ENCODE results near the gene ANP32E. TPM values are rescaled to one million over a fixed set of nuclear protein-coding genes. Genes with fewer than 3 reads are reported as not detected.

The ANP32E gene
- total and polyA plus RNA-seq, 2 of the 13 experiments (the other 11 are each of a cell fraction or from before 2014, with no cell fraction given), result 10.3 to 53.0 TPM

DNA sequence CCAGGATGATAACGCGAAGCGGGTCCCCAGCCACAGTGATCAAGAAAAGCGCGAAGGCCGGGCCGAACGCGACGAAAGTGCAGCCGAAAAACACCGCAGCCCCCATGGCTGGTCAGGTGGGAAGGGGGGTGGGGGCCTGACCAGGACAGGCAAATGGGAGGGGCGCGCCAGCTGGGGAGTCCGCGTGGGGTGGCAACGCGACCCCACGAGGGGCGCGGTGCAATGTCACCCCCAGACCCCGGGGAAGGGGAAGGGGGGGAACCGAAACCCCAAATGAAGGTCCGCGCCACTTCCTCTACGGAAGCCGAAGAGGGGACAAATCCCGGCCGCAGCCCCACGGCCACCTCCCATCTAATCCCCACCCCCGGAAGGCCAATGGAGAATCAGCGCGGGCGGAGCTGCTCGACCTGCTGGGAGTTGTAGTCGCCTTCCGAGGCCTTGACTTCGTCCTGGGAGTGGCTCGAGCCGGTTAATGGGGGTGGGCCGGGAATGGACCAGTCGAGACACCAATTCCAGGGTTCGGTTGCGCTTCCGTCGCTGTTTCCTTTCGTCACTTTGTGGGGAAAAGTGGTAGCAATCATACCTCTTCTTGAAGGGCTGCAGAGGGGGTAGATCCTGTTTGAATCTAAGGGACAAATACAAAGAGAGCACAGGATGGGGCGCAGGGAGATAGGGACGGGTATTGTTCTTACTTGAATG lies 32.9 kb upstream of the ANP32E start, which contains the start of gene APH1A:
Gene APH1A, minus strand, starts transcription at position 312 of the 699 bp plus-strand sequence. Its CDS starts 206 bp downstream, at position 106.
- peak within 1 kb of the TSS; percentile 87 for H3K9ac ChIP-seq (ENCODE audit: insufficient read depth, low read depth, low read length)
- POLR2A ChIA-PET, result interaction anchor here (1.0 to 2.1 kb wide), 5 partner anchors 10 to 96 kb away, joined by 7 to 32 read pairs (median 10); partner anchors contain the start of genes CA14, PRPF3 and RPRD2
- H2AFZ ChIP-seq (ENCODE audit: low read length), result peak within 1 kb of the TSS; percentile 73
- no peaks in the 10 kb centered on the region for H3K9me3 ChIP-seq (ENCODE audit: low read length)
- peak; percentile 92 for DNase-seq (ENCODE audit: low spot score)
- BruUV-seq (replicated peaks), result no TSS peak
- peak within 1 kb of the TSS; percentile 86 for H3K4me2 ChIP-seq (ENCODE audit: low read depth, low read length)
- in situ Hi-C loops (cut with HindIII; ENCODE audit: extremely low pct_ligation_motif_present, low pct_unique_long_range_greater_than_20kb), result no loop called here
- H3K4me3 ChIP-seq (replicated peaks in 1 of 3; ENCODE audit: insufficient read depth in 1 of 3, low read depth in 2 of 3, low read length in 3 of 3), result peak within 1 kb of the TSS; percentile 88
- peak; percentile 99 for ATAC-seq
- intact Hi-C loops (cut with micrococcal nuclease; ENCODE audit: unreplicated experiment), result no loop called here
- 5% methylated on average over 32 of the region's 49 CpGs for WGBS (ENCODE audit: low lambda C conversion rate)
- CTCF ChIA-PET (ENCODE audit: low intra/inter-chr PET ratio, low total read pairs), result interaction anchor here (1.3 kb wide), 1 partner anchor 14 kb away, joined by 3 read pairs; no protein-coding TSS in a partner anchor
- no peaks in the 10 kb centered on the region for H4K20me1 ChIP-seq (ENCODE audit: insufficient read depth, low read length)
- FAIRE-seq, result peak; percentile 88
- H3K4me1 ChIP-seq (ENCODE audit: insufficient read depth, low read length), result peaks cover 24% of the 10 kb centered on the region
- H3K27ac ChIP-seq (ENCODE audit: extremely low read length, insufficient read depth, low read length), result peak within 1 kb of the TSS; percentile 66
- peaks cover 7 to 26% of the 10 kb centered on the region in 2 experiments; a peak in 4 of 5 replicates for H3K36me3 ChIP-seq (replicated peaks in 1 of 2; ENCODE audit: control insufficient read depth in 1 of 2, insufficient read depth in 2 of 2, low read length in 2 of 2)
- peaks cover 21% of the 10 kb centered on the region for H3K79me2 ChIP-seq (ENCODE audit: insufficient read depth, low read length)
- H3K27me3 ChIP-seq (ENCODE audit: control insufficient read depth in 1 of 2, insufficient read depth in 2 of 2, low read length in 2 of 2), result no peaks in the 10 kb centered on the region
- TF ChIP-seq, protein P1, sequence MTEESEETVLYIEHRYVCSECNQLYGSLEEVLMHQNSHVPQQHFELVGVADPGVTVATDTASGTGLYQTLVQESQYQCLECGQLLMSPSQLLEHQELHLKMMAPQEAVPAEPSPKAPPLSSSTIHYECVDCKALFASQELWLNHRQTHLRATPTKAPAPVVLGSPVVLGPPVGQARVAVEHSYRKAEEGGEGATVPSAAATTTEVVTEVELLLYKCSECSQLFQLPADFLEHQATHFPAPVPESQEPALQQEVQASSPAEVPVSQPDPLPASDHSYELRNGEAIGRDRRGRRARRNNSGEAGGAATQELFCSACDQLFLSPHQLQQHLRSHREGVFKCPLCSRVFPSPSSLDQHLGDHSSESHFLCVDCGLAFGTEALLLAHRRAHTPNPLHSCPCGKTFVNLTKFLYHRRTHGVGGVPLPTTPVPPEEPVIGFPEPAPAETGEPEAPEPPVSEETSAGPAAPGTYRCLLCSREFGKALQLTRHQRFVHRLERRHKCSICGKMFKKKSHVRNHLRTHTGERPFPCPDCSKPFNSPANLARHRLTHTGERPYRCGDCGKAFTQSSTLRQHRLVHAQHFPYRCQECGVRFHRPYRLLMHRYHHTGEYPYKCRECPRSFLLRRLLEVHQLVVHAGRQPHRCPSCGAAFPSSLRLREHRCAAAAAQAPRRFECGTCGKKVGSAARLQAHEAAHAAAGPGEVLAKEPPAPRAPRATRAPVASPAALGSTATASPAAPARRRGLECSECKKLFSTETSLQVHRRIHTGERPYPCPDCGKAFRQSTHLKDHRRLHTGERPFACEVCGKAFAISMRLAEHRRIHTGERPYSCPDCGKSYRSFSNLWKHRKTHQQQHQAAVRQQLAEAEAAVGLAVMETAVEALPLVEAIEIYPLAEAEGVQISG (CRISPR knock-in tag; IDR thresholded peaks at IDR 0.05), result peak; percentile 91
- peak; percentile 57 for TF ChIP-seq SUZ12 (IDR thresholded peaks at IDR 0.05; ENCODE audit: low read depth, low read length)
- no peak for TF ChIP-seq SRSF4 (IDR thresholded peaks at IDR 0.05; ENCODE audit: low read depth, low read length, poor library complexity, severe bottlenecking)
- TF ChIP-seq ATF7 (IDR thresholded peaks at IDR 0.05), result no peak
- no peak for TF ChIP-seq ATF7 (CRISPR knock-in tag; IDR thresholded peaks at IDR 0.05)
- TF ChIP-seq ZBTB7B (CRISPR knock-in tag; IDR thresholded peaks at IDR 0.05), result peak; percentile 78; the same call in 1 of the 2 replicates
- TF ChIP-seq ZNF879 (CRISPR knock-in tag; IDR thresholded peaks at IDR 0.05), result peak; percentile 62; the same call in 1 of the 2 replicates
- TF ChIP-seq ATM (IDR thresholded peaks at IDR 0.05; ENCODE audit: borderline replicate concordance), result no peak
- TF ChIP-seq SNAI1 (CRISPR knock-in tag; IDR thresholded peaks at IDR 0.05; ENCODE audit: borderline replicate concordance), result 0 out of 2 replicates have a peak, but pooled peaks have one; percentile 70
- peak; percentile 38; the same call in 1 of the 2 replicates for TF ChIP-seq CBX5 (CRISPR knock-in tag; IDR thresholded peaks at IDR 0.05; ENCODE audit: borderline replicate concordance)
- no peak for TF ChIP-seq GZF1 (CRISPR knock-in tag; IDR thresholded peaks at IDR 0.05)
- 0 out of 2 replicates have a peak, but pooled peaks have one; percentile 54 for TF ChIP-seq ZNF607 (CRISPR knock-in tag; IDR thresholded peaks at IDR 0.05; ENCODE audit: borderline replicate concordance)
- TF ChIP-seq MATR3 (CRISPR knock-in tag; IDR thresholded peaks at IDR 0.05), result no peak
- TF ChIP-seq POLR2AphosphoS5 (IDR thresholded peaks at IDR 0.05; ENCODE audit: low read depth, low read length), result peak; percentile 73
- 0 out of 2 replicates have a peak, but pooled peaks have one; percentile 37 for TF ChIP-seq ZNF564 (CRISPR knock-in tag; IDR thresholded peaks at IDR 0.05)
- TF ChIP-seq ZFX (CRISPR knock-in tag; IDR thresholded peaks at IDR 0.05; ENCODE audit: low read depth), result peak; percentile 75
- TF ChIP-seq RFXAP (CRISPR knock-in tag; IDR thresholded peaks at IDR 0.05; ENCODE audit: borderline replicate concordance), result peak; percentile 51; the same call in 1 of the 2 replicates
- TF ChIP-seq ELF1 (CRISPR knock-in tag; IDR thresholded peaks at IDR 0.05), result peak; percentile 94
- TF ChIP-seq, protein P2, sequence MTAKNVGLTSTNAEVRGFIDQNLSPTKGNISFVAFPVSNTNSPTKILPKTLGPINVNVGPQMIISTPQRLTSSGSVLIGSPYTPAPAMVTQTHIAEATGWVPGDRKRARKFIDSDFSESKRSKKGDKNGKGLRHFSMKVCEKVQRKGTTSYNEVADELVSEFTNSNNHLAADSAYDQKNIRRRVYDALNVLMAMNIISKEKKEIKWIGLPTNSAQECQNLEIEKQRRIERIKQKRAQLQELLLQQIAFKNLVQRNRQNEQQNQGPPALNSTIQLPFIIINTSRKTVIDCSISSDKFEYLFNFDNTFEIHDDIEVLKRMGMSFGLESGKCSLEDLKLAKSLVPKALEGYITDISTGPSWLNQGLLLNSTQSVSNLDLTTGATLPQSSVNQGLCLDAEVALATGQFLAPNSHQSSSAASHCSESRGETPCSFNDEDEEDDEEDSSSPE (CRISPR knock-in tag; IDR thresholded peaks at IDR 0.05), result peak; percentile 79
- TF ChIP-seq, protein P3, sequence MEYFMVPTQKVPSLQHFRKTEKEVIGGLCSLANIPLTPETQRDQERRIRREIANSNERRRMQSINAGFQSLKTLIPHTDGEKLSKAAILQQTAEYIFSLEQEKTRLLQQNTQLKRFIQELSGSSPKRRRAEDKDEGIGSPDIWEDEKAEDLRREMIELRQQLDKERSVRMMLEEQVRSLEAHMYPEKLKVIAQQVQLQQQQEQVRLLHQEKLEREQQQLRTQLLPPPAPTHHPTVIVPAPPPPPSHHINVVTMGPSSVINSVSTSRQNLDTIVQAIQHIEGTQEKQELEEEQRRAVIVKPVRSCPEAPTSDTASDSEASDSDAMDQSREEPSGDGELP (IDR thresholded peaks at IDR 0.05; ENCODE audit: borderline replicate concordance, low read depth), result 0 out of 2 replicates have a peak, but pooled peaks have one; percentile 28
